HEK293 (cell line): ENCODE data around the gene CDK3.

Experiments used
- CTCF ChIA-PET: fragments of 350-600 bp; formaldehyde crosslinking; extraction: SDS; loops from one replicate; lab custom pipeline; 2021; ENCODE audit warnings: antibody characterized with exemption; lab: Yijun Ruan, JAX
- POLR2A ChIA-PET: fragments of 300-600 bp; formaldehyde crosslinking; extraction: SDS; loops from one replicate; lab custom pipeline; 2020; ENCODE audit warnings: antibody characterized with exemption, inconsistent platforms; lab: Yijun Ruan, JAX
- H3K27ac ChIP-seq: fragments of 200-500 bp; sonication (Bioruptor generic); 2 replicates; pipeline ENCODE4 v1.5.1; 2014; ENCODE audit warnings: low read depth, low read length, control low read depth, inconsistent platforms; ENCODE audit errors: extremely low read depth
- H3K36me3 ChIP-seq, 2 experiments: fragments of 200-500 bp in 1 of 2; sonication (Bioruptor generic) in 1 of 2; 1 replicate in 1 of 2; 2 replicates in 1 of 2; pipeline ENCODE4 v1.5.1; 2014 to 2017; ENCODE audit warnings: inconsistent platforms in 2 of 2, low read length in 2 of 2; ENCODE audit not compliant: control insufficient read depth in 2 of 2, insufficient read depth in 1 of 2
- H3K4me1 ChIP-seq: fragments of 200-500 bp; sonication (Bioruptor generic); 2 replicates; pipeline ENCODE4 v1.5.1; 2014; ENCODE audit warnings: mild to moderate bottlenecking, low read length, inconsistent platforms; ENCODE audit not compliant: control insufficient read depth, insufficient read depth
- H3K4me3 ChIP-seq: 2 replicates; pipeline ENCODE4 v1.5.1; 2011; ENCODE audit warnings: low read depth, mild to moderate bottlenecking, control low read depth, low read length, moderate library complexity
- H3K9me3 ChIP-seq: fragments of 200-500 bp; sonication (Bioruptor generic); 2 replicates; pipeline ENCODE4 v1.5.1; 2014; ENCODE audit warnings: low read depth, low read length, inconsistent platforms; ENCODE audit not compliant: control insufficient read depth, insufficient read depth
- GLI2 ChIP-seq: fragments of 450-650 bp; formaldehyde crosslinking; IDR thresholded peaks from 2 replicates; pipeline ENCODE4; 2017; ENCODE audit warnings: missing biosample characterization, missing genetic modification characterization, low read depth, borderline replicate concordance
- GLIS1 ChIP-seq: fragments of 450-650 bp; formaldehyde crosslinking; IDR thresholded peaks from 2 replicates; pipeline ENCODE4 v1.5.1; 2016; ENCODE audit warnings: missing biosample characterization, missing genetic modification characterization
- KLF16 ChIP-seq: fragments of 450-650 bp; formaldehyde crosslinking; IDR thresholded peaks from 2 replicates; pipeline ENCODE4 v1.5.1; 2017; ENCODE audit warnings: missing biosample characterization, missing genetic modification characterization
- MYNN ChIP-seq: fragments of 450-650 bp; formaldehyde crosslinking; IDR thresholded peaks from 2 replicates; pipeline ENCODE4 v1.5.1; 2016; ENCODE audit warnings: missing biosample characterization, missing genetic modification characterization, borderline replicate concordance
- PRDM1 ChIP-seq: fragments of 450-650 bp; formaldehyde crosslinking; IDR thresholded peaks from 2 replicates; pipeline ENCODE4; 2016; ENCODE audit warnings: missing biosample characterization, missing genetic modification characterization
- PRDM2 ChIP-seq: fragments of 450-650 bp; formaldehyde crosslinking; IDR thresholded peaks from 2 replicates; pipeline ENCODE4 v1.5.1; 2016; ENCODE audit warnings: missing biosample characterization, missing genetic modification characterization, borderline replicate concordance
- RBAK ChIP-seq: fragments of 450-650 bp; formaldehyde crosslinking; IDR thresholded peaks from 2 replicates; pipeline ENCODE4 v1.5.1; 2016; ENCODE audit warnings: missing biosample characterization, missing genetic modification characterization
- SP7 ChIP-seq: fragments of 450-650 bp; formaldehyde crosslinking; IDR thresholded peaks from 2 replicates; pipeline ENCODE4 v1.5.1; 2016; ENCODE audit warnings: missing biosample characterization, missing genetic modification characterization
- ZBTB48 ChIP-seq: fragments of 450-650 bp; formaldehyde crosslinking; IDR thresholded peaks from 2 replicates; pipeline ENCODE4 v1.5.1; 2016; ENCODE audit warnings: missing biosample characterization, missing genetic modification characterization
- ZBTB7A ChIP-seq: fragments of 450-650 bp; formaldehyde crosslinking; IDR thresholded peaks from 2 replicates; pipeline ENCODE4 v1.5.1; 2016; ENCODE audit warnings: low read depth, missing biosample characterization, missing genetic modification characterization
- ZIC2 ChIP-seq: fragments of 450-650 bp; formaldehyde crosslinking; IDR thresholded peaks from 2 replicates; pipeline ENCODE4 v1.5.1; 2016; ENCODE audit warnings: missing biosample characterization, missing genetic modification characterization
- ZNF2 ChIP-seq: fragments of 450-650 bp; formaldehyde crosslinking; IDR thresholded peaks from 2 replicates; pipeline ENCODE4 v1.5.1; 2016; ENCODE audit warnings: missing biosample characterization, missing genetic modification characterization
- ZNF239 ChIP-seq: fragments of 450-650 bp; formaldehyde crosslinking; IDR thresholded peaks from 2 replicates; pipeline ENCODE4 v1.5.1; 2016; ENCODE audit warnings: missing biosample characterization, missing genetic modification characterization
- ZNF274 ChIP-seq, 2 experiments: fragments of 200-500 bp in 1 of 2; fragments of 450-650 bp in 1 of 2; sonication (Bioruptor generic) in 1 of 2; formaldehyde crosslinking in 1 of 2; IDR thresholded peaks; 2 replicates each; pipeline versions ENCODE4 v1.5.1 to v1.6.1; 2014 to 2016; ENCODE audit warnings: borderline replicate concordance in 1 of 2, inconsistent platforms in 1 of 2, low read length in 1 of 2, missing biosample characterization in 1 of 2, missing genetic modification characterization in 1 of 2
- ZNF350 ChIP-seq: fragments of 450-650 bp; formaldehyde crosslinking; IDR thresholded peaks from 2 replicates; pipeline ENCODE4 v1.5.0; 2017; ENCODE audit warnings: missing biosample characterization, mild to moderate bottlenecking, missing genetic modification characterization
- ZNF561 ChIP-seq: fragments of 450-650 bp; IDR thresholded peaks from 2 replicates; pipeline ENCODE4 v1.5.1; 2018; ENCODE audit warnings: missing biosample characterization, missing genetic modification characterization, borderline replicate concordance
- ZNF624 ChIP-seq: fragments of 450-650 bp; formaldehyde crosslinking; IDR thresholded peaks from 2 replicates; pipeline ENCODE4 v1.5.1; 2017; ENCODE audit warnings: missing biosample characterization, missing genetic modification characterization
- ZNF654 ChIP-seq: fragments of 450-650 bp; formaldehyde crosslinking; IDR thresholded peaks from 2 replicates; pipeline ENCODE4 v1.5.1; 2016; ENCODE audit warnings: low read depth, missing biosample characterization, missing genetic modification characterization
- ZSCAN4 ChIP-seq: fragments of 450-650 bp; formaldehyde crosslinking; IDR thresholded peaks from 2 replicates; pipeline ENCODE4 v1.5.1; 2017; ENCODE audit warnings: missing biosample characterization, missing genetic modification characterization
- TF ChIP-seq, protein P1 (sequence below): fragments of 450-650 bp; formaldehyde crosslinking; IDR thresholded peaks from 2 replicates; pipeline ENCODE4 v1.5.1; 2016; ENCODE audit warnings: missing biosample characterization, missing genetic modification characterization
- TF ChIP-seq, protein P2 (sequence below): fragments of 450-650 bp; formaldehyde crosslinking; IDR thresholded peaks from 2 replicates; pipeline ENCODE4 v1.5.1; 2016; ENCODE audit warnings: missing biosample characterization, missing genetic modification characterization
- TF ChIP-seq, protein P3 (sequence below): fragments of 450-650 bp; formaldehyde crosslinking; IDR thresholded peaks from 2 replicates; pipeline ENCODE4 v1.5.1; 2016; ENCODE audit warnings: missing biosample characterization, missing genetic modification characterization

CDK3 gene

GRCh38 chr17:76000016-76000754 is 470 bp upstream of the CDK3 start (continued):
- no peak for TF ChIP-seq PRDM2
- TF ChIP-seq ZNF2: 0 out of 2 replicates have a peak, but pooled peaks have one; percentile 44
- TF ChIP-seq ZSCAN4 (tag by site-specific recombination): no peak
- no peak for TF ChIP-seq ZNF624 (tag by site-specific recombination)
- TF ChIP-seq GLIS1 (tag by site-specific recombination): peak; percentile 64; the same call in 1 of the 2 replicates
- TF ChIP-seq, protein P1, sequence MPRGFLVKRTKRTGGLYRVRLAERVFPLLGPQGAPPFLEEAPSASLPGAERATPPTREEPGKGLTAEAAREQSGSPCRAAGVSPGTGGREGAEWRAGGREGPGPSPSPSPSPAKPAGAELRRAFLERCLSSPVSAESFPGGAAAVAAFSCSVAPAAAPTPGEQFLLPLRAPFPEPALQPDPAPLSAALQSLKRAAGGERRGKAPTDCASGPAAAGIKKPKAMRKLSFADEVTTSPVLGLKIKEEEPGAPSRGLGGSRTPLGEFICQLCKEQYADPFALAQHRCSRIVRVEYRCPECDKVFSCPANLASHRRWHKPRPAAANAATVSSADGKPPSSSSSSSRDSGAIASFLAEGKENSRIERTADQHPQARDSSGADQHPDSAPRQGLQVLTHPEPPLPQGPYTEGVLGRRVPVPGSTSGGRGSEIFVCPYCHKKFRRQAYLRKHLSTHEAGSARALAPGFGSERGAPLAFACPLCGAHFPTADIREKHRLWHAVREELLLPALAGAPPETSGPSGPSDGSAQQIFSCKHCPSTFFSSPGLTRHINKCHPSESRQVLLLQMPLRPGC: no peak
- TF ChIP-seq ZNF654 (tag by site-specific recombination): peak; percentile 22; the same call in 1 of the 2 replicates
- TF ChIP-seq, all 188 proteins: peak for 5

DNA sequence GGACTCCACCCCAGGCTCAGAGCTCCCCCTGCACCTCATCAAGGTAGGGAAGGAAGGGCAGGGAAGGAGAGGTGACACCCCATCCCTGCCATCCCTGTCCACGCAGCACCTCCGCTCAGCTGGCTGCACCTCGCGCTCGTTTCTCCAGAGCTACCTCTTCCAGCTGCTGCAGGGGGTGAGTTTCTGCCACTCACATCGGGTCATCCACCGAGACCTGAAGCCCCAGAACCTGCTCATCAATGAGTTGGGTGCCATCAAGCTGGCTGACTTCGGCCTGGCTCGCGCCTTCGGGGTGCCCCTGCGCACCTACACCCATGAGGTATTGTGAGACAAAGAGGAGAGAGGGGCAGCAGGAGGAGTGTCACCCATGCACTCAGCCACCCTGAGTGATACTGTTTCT is 1.4 kb downstream of the CDK3 start:
- Histone ChIP-seq H3K36me3 (peaks cover 0 to 4% of the 10 kb centered on the region in 2 experiments; a peak in 1 of 3 replicates), H3K9me3 (no peaks in the 10 kb centered on the region), H3K4me3 (no peak overlapping the region), H3K4me1 (no peaks in the 10 kb centered on the region), H3K27ac (0 out of 2 replicates have a peak overlapping the region, but pooled peaks have one; percentile 16)
- ChIA-PET CTCF (interaction anchor here (0.6 to 12.1 kb wide), 8 partner anchors 8 to 278 kb away, joined by 3 to 224 read pairs (median 22); partner anchors contain the start of gene MRPL38), POLR2A (interaction anchor here (0.6 to 1.8 kb wide), 3 partner anchors 23 to 95 kb away, joined by 4 to 6 read pairs (median 4); partner anchors contain the start of genes ACOX1 and TEN1)
- no peak for TF ChIP-seq ZIC2 (tag by site-specific recombination)
- no peak for TF ChIP-seq ZNF350 (tag by site-specific recombination)
- no peak for TF ChIP-seq ZNF274 (IDR thresholded peaks at IDR 0.05; ENCODE audit: low read length)
- no peak for TF ChIP-seq ZNF274 (tag by site-specific recombination; IDR thresholded peaks at IDR 0.05; ENCODE audit: borderline replicate concordance)
- TF ChIP-seq PRDM1 (tag by site-specific recombination): no peak
- no peak for TF ChIP-seq KLF16 (tag by site-specific recombination)
- no peak for TF ChIP-seq ZBTB48 (tag by site-specific recombination)
- TF ChIP-seq, protein P2, sequence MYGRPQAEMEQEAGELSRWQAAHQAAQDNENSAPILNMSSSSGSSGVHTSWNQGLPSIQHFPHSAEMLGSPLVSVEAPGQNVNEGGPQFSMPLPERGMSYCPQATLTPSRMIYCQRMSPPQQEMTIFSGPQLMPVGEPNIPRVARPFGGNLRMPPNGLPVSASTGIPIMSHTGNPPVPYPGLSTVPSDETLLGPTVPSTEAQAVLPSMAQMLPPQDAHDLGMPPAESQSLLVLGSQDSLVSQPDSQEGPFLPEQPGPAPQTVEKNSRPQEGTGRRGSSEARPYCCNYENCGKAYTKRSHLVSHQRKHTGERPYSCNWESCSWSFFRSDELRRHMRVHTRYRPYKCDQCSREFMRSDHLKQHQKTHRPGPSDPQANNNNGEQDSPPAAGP: no peak
- TF ChIP-seq ZNF239 (tag by site-specific recombination): no peak
- no peak for TF ChIP-seq ZBTB7A (tag by site-specific recombination)
- no peak for TF ChIP-seq RBAK
- no peak for TF ChIP-seq SP7
- no peak for TF ChIP-seq MYNN (tag by site-specific recombination)
- TF ChIP-seq ZNF561: no peak
- TF ChIP-seq, protein P3, sequence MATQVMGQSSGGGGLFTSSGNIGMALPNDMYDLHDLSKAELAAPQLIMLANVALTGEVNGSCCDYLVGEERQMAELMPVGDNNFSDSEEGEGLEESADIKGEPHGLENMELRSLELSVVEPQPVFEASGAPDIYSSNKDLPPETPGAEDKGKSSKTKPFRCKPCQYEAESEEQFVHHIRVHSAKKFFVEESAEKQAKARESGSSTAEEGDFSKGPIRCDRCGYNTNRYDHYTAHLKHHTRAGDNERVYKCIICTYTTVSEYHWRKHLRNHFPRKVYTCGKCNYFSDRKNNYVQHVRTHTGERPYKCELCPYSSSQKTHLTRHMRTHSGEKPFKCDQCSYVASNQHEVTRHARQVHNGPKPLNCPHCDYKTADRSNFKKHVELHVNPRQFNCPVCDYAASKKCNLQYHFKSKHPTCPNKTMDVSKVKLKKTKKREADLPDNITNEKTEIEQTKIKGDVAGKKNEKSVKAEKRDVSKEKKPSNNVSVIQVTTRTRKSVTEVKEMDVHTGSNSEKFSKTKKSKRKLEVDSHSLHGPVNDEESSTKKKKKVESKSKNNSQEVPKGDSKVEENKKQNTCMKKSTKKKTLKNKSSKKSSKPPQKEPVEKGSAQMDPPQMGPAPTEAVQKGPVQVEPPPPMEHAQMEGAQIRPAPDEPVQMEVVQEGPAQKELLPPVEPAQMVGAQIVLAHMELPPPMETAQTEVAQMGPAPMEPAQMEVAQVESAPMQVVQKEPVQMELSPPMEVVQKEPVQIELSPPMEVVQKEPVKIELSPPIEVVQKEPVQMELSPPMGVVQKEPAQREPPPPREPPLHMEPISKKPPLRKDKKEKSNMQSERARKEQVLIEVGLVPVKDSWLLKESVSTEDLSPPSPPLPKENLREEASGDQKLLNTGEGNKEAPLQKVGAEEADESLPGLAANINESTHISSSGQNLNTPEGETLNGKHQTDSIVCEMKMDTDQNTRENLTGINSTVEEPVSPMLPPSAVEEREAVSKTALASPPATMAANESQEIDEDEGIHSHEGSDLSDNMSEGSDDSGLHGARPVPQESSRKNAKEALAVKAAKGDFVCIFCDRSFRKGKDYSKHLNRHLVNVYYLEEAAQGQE (tag by site-specific recombination): no peak
- TF ChIP-seq GLI2 (tag by site-specific recombination): no peak
